HG03571 (cell line): Measurements from ENCODE around the gene CHST15.

Experiments
- ATAC-seq: cut with Tn5 transposase; IDR thresholded peaks from one replicate; pipeline ENCODE4 v1.9.1; 2021; ENCODE audit not compliant: unreplicated experiment

Gene CHST15

DNA sequence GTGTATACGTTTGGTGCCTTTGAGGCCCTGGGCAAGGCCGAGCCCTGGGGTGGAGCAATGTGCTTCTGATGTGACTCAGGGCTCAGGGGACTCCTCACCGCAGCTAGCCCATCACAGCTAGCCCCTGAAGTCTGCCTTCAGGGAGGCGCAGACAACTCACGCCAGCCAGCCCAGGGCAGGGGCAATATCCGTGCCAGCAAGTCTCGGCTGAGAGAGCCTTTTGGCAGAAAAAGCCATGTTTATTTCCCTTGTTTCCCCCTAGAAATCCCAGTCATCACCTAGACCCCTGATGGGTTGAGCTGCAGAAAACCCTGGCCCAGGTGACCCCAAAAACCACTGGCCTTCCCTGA is 90.4 kb downstream of the CHST15 start:
- no peak for ATAC-seq

DNA sequence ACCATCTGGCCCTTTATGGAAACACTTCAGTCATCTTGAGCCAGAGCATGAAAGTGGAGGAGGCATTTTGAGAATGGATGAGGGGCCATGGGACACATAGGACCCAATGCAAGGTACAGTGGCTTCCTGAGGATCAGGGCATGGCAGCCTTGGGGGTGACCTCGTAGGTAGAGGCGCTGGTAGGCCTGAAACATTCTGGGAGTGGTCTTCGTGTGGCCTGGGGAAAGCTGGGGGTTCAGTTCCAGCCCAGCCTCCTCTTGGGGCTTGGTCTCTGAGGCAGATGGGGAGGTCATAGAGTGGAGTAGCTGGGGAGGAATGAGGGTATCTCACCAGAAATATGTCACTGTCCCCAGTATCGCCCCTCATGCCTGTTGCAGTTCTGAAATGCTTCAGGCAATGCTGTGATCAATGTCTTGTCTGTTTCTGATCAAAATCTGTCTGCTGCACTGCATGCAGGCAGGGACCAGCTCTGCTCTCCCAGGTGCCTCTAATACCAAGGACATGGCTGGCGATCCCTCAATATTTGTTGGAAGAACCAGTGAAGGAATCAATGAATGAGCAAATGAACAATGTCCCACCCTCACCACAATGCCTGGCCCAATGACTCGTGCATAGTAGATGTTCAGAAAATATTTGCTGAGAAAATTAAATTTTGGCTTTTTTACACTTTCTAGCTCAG is 90.9 kb downstream of the CHST15 start:
- no peak for ATAC-seq

DNA sequence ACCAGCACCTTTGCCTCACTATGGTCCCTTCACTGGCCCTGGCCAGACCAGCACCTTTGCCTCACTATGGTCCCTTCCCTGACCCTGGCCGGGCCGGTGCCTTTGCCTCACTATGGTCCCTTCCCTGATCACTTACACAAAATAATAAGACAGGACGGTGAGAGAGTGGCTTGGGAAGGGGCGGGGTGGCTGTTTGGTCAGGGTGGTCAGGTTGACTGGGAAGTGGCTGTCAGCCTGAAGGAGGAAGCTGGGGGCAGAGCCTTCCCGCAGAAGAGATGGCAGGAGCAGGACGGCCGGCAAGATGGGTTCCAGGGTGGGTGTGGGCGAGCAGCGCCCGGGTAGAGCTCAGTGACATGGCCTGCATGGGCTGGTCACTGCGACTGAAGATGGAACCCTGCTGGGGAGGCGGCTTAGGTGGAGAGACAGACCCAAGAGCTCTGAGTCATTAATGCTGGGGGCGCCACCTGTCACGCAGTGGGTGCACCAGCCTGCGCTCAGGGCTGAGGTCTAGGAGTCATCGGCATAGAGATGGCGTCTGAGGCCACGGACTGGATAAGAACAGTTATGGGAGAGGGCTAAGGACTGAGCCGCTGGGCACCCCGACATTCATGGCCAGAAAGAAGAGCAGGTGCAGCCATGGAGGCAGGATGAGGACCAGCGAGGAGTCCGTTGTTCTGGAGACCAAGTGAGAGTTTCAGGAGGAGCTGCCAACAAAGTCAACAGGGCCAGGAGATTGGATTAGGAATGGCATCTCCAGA is 91.8 kb downstream of the CHST15 start:
- no peak for ATAC-seq

DNA sequence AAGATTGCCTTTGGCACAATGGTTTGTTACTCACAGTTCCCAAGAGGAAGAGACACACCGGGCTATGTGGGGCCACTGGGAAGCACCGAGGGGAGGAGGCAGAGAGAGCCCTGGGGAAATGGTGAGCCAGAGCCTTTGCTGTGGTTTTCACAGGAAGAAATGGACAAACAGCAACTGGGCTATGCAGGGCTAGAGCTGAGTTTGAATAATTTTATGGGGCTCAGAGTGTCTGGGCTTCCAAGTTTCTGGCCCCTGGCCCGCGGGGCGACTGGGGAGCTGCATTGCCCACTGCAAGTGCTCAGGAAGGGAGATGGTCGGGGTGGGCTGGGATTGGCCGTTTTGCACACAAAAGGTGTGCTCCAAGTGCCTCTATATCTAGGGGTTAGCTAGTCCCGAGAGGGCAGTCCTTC is 92.6 kb downstream of the CHST15 start:
- no peak for ATAC-seq

DNA sequence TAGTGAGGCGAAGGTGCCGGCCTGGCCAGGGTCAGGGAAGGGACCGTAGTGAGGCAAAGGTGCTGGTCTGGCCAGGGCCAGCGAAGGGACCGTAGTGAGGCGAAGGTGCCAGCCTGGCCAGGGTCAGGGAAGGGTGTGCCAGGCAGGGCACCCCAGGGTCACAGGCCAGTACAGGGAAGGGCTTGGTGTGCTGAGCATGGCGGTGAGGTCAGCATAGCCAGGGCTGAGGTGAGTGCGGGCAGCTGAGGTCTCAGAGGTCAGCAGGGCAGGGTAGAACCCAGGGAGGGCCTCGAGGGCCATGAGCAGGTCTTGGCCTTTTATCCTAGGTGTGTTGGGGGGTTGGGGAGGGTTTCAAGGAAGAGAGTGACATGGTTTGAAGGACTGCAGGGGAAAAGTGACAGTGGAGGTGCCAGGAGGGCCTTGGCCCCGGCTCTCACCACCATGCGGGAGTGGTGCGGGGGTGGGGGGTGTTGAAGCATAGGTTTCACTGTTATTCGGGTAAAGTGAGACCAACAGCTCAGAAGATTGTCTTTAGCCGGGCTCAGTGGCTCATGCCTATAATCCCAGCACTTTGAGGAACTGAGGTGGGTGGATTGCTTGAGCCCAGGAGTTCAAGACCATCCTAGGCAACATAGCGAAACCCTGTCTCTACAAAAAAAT is 93.3 kb downstream of the CHST15 start:
- ATAC-seq, result no peak

DNA sequence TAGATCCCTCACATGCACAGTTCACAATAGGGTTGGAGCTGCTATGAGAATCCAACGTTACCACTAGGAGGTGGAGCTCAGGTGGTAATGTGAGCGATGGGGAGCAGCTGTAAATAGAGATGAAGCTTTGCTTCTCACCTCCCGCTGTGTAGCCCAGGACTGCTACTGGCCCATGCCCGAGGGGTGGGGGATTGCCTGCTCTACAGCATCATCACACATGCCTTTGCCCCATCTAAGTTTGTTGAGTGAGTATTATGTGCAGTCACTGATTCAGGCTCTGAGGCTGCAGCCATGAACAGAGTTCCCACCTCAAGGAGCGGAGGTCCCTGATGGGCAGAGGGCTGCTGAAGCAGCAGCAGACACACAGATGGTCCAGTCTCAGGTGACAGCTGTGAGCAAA is 94.1 kb downstream of the CHST15 start:
- no peak for ATAC-seq

DNA sequence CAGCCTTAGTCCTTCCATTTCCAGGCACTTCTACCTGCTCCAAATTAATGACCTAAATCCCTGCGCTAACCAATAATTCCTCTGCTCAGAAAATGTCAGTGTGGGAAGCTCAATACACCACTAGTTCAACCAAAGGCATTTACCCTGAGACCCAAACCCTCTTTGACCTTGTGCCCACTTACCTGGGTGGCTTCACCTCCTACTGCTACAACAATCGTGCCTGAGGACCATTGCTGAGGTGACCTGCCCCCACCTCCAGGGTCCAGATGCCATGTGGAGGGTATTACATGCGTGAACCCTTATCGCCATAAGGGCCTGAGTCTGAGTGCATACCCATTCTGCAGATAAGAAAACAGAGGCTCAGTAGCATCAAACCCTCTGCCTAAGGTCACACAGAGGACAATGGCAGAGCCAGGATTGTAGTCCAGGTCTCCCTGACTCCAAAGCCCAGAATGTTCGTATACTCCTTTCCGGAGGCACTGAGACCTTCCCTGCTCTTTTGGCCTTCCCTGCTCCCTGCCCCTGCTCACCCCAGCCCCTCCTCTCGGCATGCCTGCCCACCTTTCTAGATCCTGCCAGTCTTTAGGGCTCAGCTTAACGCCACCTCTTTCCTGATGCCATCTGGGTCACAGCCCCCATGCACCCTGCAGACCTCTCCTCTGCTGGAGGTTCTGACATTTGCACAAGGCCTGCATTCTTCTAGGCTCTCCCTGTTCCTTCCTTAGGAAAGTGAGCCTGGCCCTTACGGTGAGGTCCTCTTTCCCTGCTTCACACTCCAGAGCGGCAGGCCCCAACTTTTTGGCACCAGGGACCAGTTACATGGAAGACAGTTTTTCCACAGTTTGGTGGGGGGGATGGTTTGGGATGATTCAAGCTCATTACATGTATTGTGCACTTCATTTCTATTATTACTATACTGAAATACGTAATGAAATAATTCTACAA is 94.9 kb downstream of the CHST15 start:
- ATAC-seq, result no peak

DNA sequence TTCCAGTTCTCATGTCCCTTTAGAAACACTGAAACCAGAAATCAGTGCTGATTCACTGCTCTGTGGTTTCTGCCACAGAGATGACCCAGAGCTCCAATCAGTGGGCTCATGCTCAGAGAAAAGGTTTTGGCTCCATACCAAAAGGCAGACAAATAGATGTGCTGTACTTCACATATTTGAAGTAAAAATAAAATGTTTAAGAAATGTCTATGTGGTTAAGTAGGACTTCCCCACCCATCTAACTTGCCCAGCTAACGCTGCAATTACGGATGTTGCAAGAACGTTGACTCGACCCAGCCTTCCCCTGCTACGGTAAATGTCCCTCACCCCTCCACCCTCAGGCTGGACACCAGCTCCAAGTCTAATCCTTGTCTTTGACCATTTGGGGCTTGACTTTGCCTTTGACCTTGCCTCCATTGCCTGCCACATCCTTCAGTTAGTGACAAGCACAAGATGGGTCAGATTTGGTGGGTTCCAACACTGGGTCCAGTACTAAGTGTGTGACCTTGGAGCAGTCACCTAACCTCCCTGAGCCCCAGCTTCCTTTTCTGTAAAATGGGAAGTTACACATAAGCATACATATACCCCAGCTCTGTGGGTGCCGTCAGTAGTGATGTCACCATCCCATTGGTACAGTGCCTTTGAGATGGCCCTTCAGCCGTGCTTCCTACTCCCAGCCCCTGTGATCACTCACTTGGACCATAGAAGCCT is 95.8 kb downstream of the CHST15 start:
- ATAC-seq, result no peak

DNA sequence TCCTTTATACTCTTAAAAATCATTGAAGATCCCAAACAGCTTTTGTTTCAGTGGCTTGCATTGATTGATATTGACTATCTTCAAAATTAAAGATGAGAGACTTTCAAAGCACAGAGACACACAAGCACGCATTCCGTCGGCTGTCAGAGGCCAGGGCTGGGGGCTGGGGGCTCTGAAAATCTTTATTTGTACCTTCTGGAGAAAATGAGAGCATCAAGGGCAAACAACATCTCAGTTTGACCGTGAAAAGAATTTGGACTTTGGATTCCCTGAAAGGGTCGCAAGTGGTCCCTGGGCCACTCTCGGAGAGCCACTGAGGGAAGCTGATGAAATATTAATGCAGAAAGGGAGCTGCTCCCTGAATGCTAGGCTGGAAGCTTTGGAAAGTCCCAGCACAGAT is 96.4 kb downstream of the CHST15 start:
- no peak for ATAC-seq

DNA sequence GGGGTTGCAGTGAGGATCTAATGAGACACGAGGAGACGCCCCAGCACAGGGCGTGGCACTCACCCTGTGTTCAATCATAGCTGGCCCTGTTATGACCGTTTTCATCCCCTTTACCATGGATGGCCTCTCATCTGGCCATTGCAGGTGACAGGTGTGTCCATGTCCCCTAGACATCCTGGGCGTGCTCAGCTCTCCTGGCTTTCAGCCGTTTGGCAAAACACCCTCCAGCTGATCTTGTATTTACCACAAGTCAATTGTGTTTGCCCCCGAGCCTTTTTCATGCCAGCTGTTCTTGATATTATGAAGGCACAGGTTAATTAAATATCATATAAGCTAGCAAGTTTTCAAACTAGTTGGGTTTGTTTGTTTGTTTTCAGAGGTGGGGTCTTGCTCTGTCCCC is 97.1 kb downstream of the CHST15 start:
- ATAC-seq, result no peak

DNA sequence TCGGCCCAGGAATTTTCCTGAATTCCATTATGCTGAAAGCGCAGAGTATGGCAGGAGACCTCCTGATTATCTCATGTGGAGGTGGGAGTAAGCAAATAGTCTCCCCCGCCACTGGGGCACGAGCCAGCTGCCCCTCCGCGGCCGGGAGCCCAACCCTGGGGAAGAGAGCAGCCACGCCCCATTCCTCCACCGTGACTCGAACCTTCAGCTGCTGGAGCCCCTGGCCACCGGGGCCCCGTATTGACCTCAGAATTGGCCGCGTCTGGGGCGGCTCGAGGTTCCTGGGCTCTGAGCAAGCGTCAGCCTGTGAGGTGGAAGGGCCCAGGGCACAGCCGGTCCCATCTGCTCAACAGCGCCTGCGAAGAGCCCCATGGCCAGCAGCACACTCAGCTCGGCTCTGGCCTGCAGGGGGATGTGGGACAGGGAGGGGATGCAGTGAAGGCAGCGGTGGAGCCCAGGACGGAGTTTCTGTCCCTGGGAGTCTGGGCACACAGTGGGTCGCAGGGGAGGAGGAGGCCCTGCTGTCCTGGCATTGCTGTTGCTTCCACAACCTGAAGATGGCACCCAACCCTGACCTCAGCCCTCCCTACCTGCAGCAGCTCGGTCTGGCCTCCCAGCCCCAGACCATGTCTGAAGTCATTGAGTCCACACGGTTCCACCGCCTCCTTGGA is 97.8 kb downstream of the CHST15 start:
- no peak for ATAC-seq

DNA sequence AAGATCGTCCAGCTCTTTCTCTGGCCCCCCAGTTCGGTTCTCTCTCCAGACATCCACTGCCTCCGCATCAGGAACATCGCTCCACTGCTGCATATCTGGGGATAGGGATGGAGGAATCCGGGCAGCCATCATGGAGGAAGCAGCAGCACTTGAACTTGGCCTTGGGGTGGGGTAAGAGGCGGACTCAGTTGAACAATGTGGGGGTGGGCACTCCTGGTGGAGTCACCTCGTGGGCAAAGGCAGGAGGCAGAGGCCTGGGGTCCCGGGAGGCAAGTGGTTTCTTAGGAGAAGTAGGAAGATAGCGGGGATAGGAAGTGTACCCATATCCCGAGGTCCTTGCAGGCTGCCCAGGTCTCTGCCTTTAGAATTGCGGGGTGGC is 98.3 kb downstream of the CHST15 start:
- no peak for ATAC-seq

DNA sequence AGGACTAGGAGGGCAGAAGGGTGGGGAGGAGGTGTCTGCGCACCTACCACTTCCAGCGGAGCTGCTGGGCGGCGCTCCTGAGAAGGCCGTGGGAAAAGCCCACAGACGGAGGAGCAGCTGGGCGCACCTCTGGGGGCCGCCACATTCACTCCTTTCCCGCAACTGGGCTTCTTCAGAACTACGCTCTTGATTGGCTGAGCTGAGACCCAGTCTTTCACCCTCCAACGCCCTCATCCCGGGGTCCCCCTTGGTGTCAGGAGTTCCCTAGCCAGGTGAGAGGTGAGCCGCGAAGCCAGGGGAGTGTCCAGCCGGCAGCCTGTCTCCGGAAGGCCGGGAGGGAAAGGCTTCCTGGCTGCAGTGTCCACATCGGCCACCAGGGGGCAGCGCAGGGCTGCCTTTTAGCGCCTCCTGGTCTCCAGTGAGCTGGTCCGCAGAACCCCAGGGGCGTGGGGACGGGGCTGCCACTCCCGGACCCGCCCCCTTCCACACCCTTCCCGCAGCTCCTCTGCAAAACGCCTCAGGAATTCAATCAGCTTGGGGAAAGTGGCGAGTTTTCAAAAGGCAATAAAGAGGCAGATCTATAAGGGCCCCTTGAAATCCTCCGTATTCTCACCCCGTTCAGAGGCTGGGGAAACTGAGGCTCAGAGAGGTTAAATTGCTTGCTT is 98.8 kb downstream of the CHST15 start:
- no peak for ATAC-seq

DNA sequence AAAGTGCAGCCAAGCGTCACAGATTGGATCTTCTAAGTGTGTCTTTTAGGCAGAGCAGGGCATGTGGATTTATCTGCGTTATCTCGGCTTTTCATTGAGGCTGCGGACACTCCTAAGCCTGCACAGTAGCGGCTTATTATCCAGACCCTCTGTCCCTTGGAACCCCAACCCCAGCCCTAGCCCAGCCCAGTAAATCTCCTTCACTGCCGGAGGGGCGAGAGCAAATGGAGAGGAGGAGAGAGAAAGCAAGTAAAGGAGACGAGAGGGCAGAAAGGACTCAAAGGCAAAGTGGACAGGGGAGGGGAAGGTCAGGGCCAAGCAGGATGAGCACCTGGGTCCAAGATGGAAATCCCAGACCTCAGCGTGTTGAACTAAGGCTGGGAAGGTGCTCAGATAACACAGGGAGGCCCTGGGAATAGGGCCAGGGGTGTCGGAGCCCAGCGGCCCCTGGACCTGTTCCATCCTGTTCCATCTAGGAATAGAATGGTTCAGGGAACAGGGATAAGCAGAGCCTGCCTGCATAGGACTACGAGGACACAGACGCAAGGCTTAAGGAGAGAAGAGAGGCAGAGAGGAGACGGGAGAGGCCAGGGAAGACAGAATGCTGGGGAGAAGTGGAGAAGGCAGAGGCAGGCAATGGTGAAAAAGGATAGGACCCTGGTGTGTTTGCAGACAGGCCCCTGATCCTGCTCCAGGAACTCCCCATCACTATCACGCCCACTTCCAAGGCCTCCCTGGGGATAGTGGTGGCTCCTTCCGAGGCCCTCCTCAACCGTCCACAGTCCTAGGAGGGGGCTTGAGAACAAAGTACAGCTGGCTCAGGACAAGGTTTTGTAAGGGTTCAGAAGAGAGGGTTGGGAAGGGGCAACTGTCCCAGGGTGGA is 99.6 kb downstream of the CHST15 start:
- ATAC-seq, result no peak

DNA sequence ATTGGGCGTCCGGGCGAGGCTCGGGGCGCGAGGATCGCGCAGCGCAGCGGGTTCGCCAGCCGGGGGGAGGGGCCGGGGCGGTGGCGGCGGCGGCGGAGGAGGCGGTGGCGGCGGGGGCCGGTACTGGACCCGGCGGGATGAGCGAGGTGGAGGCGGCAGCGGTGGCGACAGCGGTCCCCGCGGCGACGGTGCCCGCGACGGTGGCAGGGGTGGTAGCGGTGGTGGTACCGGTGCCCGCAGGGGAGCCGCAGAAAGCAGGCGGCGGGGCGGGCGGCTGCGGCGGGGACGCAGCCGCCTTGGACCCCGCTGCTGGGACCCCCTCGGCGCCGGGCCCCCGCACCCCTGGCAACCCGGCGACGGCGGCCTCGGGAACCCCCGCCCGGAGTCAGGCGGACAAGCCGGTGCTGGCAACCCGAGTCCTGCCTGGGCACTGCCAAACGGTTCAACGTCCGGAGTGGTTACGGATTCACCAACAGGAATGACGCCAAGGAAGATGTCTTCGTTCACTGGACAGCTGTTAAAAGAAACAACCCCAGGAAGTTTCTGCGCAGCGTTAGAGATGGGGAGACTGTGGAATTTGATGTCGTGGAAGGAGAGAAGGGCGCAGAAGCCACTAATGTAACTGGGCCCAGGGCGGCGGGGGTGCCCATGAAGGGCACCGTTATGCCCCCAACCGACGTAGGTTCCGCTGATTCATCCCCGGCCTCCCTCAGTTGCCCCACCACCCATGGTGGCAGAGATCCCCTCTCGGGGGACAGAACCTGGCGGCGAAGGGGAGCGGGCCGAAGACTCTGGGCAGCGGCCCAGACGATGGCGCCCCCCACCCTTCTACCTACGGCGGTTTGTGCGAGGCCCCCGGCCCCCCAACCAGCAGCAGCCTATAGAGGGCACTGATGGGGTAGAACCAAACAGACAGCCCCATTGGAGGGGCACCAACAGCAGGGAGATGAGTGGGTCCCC is 101.5 kb downstream of the CHST15 start:
- ATAC-seq, result no peak

DNA sequence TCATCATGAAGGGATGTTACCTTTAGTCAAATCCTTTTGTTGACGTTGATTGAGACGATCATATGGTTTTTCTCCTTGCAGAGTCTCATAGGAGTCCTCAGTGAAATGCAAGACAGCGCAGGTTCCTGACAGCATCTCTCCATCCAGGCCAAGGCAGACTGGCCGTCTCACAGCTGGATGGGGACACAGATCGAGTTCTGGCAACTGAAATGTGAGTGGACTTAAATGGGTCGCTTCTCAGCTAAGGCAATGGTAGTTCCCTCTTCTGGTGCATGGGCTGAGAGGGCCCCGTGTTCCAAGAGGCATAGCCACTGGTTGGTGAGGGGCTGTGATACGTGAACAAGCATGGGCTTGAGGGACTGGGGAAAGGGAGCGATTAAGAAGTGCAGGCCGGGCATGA is 102.5 kb downstream of the CHST15 start:
- ATAC-seq, result no peak

DNA sequence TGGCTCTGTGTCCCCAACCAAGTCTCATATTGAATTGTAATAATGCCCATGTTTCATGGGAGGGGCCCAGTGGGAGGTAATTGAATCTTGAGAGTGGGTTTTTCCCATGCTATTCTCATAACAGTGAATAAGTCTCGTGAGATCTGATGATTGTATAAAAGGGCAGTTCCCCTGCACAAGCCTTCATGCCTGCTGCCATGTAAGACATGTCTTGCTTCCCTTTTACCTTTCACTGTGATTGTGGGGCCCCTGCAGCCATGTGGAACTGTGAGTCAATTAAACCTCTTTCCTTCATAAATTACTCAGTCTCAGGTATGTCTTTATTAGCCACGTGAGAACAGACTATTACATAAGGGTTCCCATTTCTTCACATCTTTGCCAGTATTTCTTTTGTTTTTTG is 104.7 kb downstream of the CHST15 start:
- no peak for ATAC-seq
